Measurements from ENCODE around the gene SLC49A3.

- TF ChIP-seq CTCF (IDR thresholded peaks at IDR 0.05) (no peak), POLR2AphosphoS5 (IDR thresholded peaks at IDR 0.05) (no peak), POLR2A (IDR thresholded peaks at IDR 0.05) (no peak)
These were observed 36.7 kb upstream of the SLC49A3 start for GRCh38 chr4:725391-726234.

All from stomach (tissue), 4 donors.